OCI-M2 (cell line): ENCODE data around the gene LRIG3.
"Not testable (repeated sequence)": the region's sequence is repeated elsewhere in the genome, so short reads cannot be mapped to it uniquely, and the experiment has no call there.

Source experiments
- DNase-seq: peaks from one replicate; lab custom pipeline; 2025; ENCODE audit not compliant: unreplicated experiment; lab: John Stamatoyannopoulos, UW

The LRIG3 gene

GRCh38 chr12:58860788-58861240 is 59.5 kb downstream of the LRIG3 start:
- DNase-seq, result no peak

DNA sequence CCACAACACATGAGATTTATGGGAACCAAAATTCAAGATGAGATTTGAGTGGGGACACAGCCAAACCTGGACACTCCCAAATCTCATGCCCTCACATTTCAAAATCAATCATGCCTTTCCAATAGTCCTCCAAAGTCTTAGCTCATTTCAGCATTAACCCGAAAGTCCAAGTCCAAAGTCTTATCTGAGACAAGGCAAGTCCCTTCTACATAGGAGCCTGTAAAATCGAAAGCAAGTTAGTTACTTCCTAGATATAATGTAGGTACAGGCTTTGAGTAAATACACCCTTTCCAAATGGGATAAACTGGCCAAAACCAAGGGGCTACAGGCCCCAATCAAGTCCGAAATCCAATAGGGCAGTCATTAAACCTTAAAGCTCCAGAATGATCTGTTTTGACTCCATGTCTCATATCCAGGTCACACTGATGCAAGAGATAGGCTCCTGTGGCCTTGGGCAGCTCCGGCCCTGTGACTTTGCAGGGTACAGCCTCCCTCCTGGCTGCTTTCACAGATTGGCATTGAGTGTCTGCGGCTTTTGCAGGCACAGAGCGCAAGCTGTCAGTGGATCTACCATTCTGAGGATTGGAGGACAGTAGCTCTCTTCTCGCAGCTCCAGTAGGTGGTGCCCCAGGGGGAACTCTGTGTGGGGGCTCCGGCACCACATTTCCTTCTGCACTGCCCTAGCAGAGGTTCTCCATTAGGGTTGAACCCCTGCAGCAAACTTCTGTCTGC is 60.1 kb downstream of the LRIG3 start:
- no peak for DNase-seq

DNA sequence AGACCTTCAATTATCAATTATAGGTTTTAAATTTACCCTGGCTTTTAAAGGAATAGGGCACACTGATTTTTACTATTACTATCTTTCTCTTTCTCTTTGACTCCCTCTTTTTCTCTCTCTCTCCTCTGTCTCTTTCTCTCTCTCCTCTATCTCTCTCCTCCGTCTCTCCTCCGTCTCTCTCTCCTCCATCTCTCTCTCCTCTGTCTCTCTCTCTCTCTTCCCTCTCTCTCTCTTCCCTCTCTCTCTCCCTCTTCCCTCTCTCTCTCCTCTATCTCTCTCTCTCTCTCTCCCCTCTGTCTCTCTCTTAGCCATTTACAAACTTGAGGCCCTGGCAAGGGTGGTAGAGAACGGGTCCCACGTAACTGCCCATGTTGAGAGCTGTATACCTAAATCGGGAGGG is 62.3 kb downstream of the LRIG3 start:
- no peak for DNase-seq

DNA sequence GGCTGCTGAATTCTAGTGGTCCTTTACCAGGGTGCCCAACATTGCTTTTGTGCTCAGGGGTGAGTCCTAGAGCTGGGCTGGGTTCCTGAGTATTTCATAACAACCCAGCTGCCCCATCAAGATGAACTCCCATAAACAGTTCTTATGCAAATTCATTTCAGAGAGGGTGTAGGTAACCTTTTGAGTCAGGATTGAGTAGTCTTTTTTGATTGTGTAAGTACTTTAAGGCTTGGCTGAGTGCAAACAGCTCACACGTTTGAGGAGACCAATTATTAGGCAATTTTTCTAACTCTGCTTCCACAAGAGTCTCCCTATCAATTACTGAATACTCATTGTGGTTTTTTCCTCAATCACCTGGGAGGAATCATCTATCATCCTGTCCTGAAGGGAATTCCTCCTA is 63.1 kb downstream of the LRIG3 start:
- not testable (repeated sequence) for DNase-seq

GRCh38 chr12:58855630-58856029 is 64.7 kb downstream of the LRIG3 start:
- DNase-seq, result not testable (repeated sequence)

- no peak for DNase-seq
These were observed 69.5 kb downstream of the LRIG3 start for GRCh38 chr12:58850826-58851225.

DNA sequence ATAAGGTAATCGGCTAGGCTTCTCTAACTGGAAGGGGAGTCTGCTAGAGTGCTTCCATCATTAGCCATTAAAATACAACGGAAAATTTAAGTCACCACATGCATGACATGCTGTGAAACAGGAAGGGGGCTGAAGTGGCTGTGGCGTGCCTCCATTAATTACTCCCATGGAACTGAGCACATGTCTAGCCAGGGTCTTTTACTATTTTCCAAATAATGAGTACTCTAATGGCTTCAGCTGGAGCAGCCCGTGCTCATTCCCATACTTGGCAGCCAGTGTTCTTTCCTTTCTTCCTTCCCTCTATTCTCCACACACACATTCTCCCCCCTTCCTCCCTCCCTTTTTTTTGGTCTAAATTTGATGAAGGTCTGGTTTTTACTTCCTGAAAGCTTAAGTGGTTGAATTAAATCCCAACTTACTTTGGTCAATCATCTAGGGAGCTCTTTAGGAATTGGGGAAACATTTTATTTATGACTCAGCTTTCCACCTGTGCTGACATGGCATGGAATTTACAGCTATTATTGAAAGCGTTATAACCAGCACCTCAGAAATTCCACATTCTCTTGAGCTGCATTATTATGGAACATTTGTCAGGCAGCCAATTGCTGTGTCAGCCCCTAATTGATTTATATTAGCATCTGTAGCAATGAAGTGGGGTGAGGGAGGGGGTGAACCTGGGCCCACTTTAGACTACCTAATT is 72.3 kb downstream of the LRIG3 start:
- no peak for DNase-seq

GRCh38 chr12:58844161-58844560 is 76.1 kb downstream of the LRIG3 start:
- DNase-seq, result no peak

DNA sequence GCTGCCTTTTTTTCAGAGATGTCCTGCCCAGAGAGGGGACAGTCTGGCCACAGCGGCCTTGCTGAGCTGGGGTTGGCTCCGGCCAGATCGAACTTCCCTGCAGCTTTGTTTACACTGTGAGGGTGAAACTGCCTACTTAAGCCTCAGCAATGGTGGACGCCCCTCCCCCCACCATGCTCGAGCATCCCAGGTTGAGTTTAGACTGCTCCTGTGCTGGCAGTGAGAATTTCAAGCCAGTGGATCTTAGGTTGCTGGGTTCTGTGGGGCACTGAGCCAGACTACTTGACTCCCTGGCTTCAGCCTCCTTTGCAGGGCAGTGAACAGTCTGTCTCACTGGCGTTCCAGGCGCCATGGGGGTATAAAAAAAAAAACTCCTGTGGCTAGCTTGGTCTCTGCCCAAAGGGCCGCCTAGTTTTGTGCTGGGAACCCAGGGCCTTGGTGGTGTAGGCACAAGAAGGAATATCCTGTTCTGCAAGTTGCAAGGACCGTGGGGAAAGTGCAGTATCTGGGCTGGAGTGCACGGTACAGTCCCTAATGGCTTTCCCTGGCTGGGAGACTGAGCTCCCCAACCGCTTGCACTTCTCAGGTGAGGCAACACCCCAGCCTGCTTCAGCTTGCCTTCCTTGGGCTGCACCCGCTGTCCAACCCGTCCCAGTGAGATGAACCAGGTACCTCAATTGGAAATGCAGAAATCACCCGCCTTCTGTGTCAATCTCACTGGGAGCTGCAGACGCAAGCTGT is 79.1 kb downstream of the LRIG3 start:
- no peak for DNase-seq

GRCh38 chr12:58833853-58834252 is 86.5 kb downstream of the LRIG3 start:
- DNase-seq, result no peak

- no peak for DNase-seq
These were observed 87.4 kb downstream of the LRIG3 start for GRCh38 chr12:58832920-58833319.
